HG03039 (cell line): ENCODE results near the gene OMP.

Experiments
- ATAC-seq: cut with Tn5 transposase; IDR thresholded peaks from one replicate; pipeline ENCODE4 v1.9.1; 2021; ENCODE audit warnings: mild to moderate bottlenecking, moderate library complexity; ENCODE audit not compliant: unreplicated experiment

Gene OMP

GRCh38 chr11:77121096-77121640 is 18.5 kb downstream of the OMP start:
- no peak for ATAC-seq

GRCh38 chr11:77121876-77122575 is 19.4 kb downstream of the OMP start:
- no peak for ATAC-seq

GRCh38 chr11:77122576-77123212 is 20.1 kb downstream of the OMP start:
- no peak for ATAC-seq

- ATAC-seq = no peak
Measured at GRCh38 chr11:77123591-77123990, 21.0 kb downstream of the OMP start.

- ATAC-seq = no peak
Measured at GRCh38 chr11:77124041-77124440, 21.4 kb downstream of the OMP start.

- ATAC-seq = no peak
Measured at GRCh38 chr11:77124488-77124887, 21.8 kb downstream of the OMP start.

GRCh38 chr11:77125191-77125590 is 22.6 kb downstream of the OMP start:
- ATAC-seq = no peak

GRCh38 chr11:77125695-77126094 is 23.1 kb downstream of the OMP start:
- no peak for ATAC-seq

- ATAC-seq = no peak
Measured at GRCh38 chr11:77126156-77126775, 23.6 kb downstream of the OMP start.

- ATAC-seq = no peak
Measured at GRCh38 chr11:77126861-77127234, 24.2 kb downstream of the OMP start.

- ATAC-seq = no peak
Measured at GRCh38 chr11:77127235-77127911, 24.7 kb downstream of the OMP start.

GRCh38 chr11:77127920-77128691 is 25.5 kb downstream of the OMP start, which contains the start of gene MYO7A:
Gene MYO7A, plus strand, starts transcription at chr11:77128246. Its CDS starts 2,389 bp downstream, at chr11:77130635.
- no peak for ATAC-seq

GRCh38 chr11:77129069-77129841 is 26.6 kb downstream of the OMP start:
- no peak for ATAC-seq

- ATAC-seq = no peak
Measured at GRCh38 chr11:77129842-77130756, 27.5 kb downstream of the OMP start.

- no peak for ATAC-seq
Measured at GRCh38 chr11:77130763-77131513, 28.3 kb downstream of the OMP start.

- ATAC-seq = no peak
Measured at GRCh38 chr11:77131560-77131959, 28.9 kb downstream of the OMP start.

- no peak for ATAC-seq
Measured at GRCh38 chr11:77135069-77135468, 32.4 kb downstream of the OMP start.

- ATAC-seq = no peak
Measured at GRCh38 chr11:77136074-77136473, 33.4 kb downstream of the OMP start.
